Measurements from ENCODE around the gene SLC25A13.
A peak's percentile ranks its signal among the peaks of the same experiment; 100 is the strongest.

SLC25A13 gene

GRCh38 chr7:96136600-96137239 lies 185.2 kb downstream of the SLC25A13 start:
- no peak for DNase-seq
- intact Hi-C loops (cut with DNase I): no loop called here

- intact Hi-C loops (cut with DNase I): no loop called here
- DNase-seq: no peak
These were observed 186.7 kb downstream of the SLC25A13 start for GRCh38 chr7:96135241-96135640.

- peak in 2 of 42 donors; percentile 14 to 18 for DNase-seq
- intact Hi-C loops (cut with DNase I): no loop called here
These were observed 190.4 kb downstream of the SLC25A13 start for GRCh38 chr7:96131525-96131924.

GRCh38 chr7:96127746-96128145 lies 194.2 kb downstream of the SLC25A13 start:
- DNase-seq: no peak
- intact Hi-C loops (cut with DNase I): no loop called here

GRCh38 chr7:96126382-96126781 lies 195.5 kb downstream of the SLC25A13 start:
- intact Hi-C loops (cut with DNase I): no loop called here
- no peak for DNase-seq

GRCh38 chr7:96122746-96123145 lies 199.2 kb downstream of the SLC25A13 start:
- intact Hi-C loops (cut with DNase I): no loop called here
- no peak for DNase-seq

GRCh38 chr7:96121752-96122151 lies 200.1 kb downstream of the SLC25A13 start:
- no peak for DNase-seq
- intact Hi-C loops (cut with DNase I): no loop called here

GRCh38 chr7:96120445-96121225 lies 201.3 kb downstream of the SLC25A13 start:
- no peak for DNase-seq
- intact Hi-C loops (cut with DNase I): no loop called here

- DNase-seq: no peak
- intact Hi-C loops (cut with DNase I): no loop called here
These were observed 203.4 kb downstream of the SLC25A13 start for GRCh38 chr7:96118449-96119001.

GRCh38 chr7:96116173-96116572 lies 205.7 kb downstream of the SLC25A13 start:
- intact Hi-C loops (cut with DNase I): no loop called here
- no peak for DNase-seq

GRCh38 chr7:96114190-96114589 lies 207.7 kb downstream of the SLC25A13 start:
- DNase-seq: no peak
- intact Hi-C loops (cut with DNase I): no loop called here

GRCh38 chr7:96111405-96111804 lies 210.5 kb downstream of the SLC25A13 start:
- no peak for DNase-seq
- intact Hi-C loops (cut with DNase I): no loop called here

GRCh38 chr7:96104984-96105383 lies 216.9 kb downstream of the SLC25A13 start:
- no peak for DNase-seq
- intact Hi-C loops (cut with DNase I): no loop called here

- intact Hi-C loops (cut with DNase I): no loop called here
- DNase-seq: no peak
These were observed 219.6 kb downstream of the SLC25A13 start for GRCh38 chr7:96102096-96102811.

- intact Hi-C loops (cut with DNase I): no loop called here
- no peak for DNase-seq
These were observed 221.2 kb downstream of the SLC25A13 start for GRCh38 chr7:96100737-96101136.

- intact Hi-C loops (cut with DNase I): no loop called here
- DNase-seq: no peak
These were observed 224.1 kb downstream of the SLC25A13 start for GRCh38 chr7:96097835-96098234.

GRCh38 chr7:96093435-96093834 lies 228.5 kb downstream of the SLC25A13 start:
- intact Hi-C loops (cut with DNase I): no loop called here
- DNase-seq: no peak

- intact Hi-C loops (cut with DNase I): no loop called here
- DNase-seq: no peak
These were observed 231.1 kb downstream of the SLC25A13 start for GRCh38 chr7:96090756-96091155.

GRCh38 chr7:96089511-96089910 lies 232.4 kb downstream of the SLC25A13 start:
- intact Hi-C loops (cut with DNase I): no loop called here
- DNase-seq: no peak

- no peak for DNase-seq
- intact Hi-C loops (cut with DNase I): no loop called here
These were observed 233.3 kb downstream of the SLC25A13 start for GRCh38 chr7:96088579-96088978.
